ENCODE results near the gene INPP5D.
"Not testable (repeated sequence)": the region's sequence is repeated elsewhere in the genome, so short reads cannot be mapped to it uniquely, and the experiment has no call there.

The INPP5D gene

DNA sequence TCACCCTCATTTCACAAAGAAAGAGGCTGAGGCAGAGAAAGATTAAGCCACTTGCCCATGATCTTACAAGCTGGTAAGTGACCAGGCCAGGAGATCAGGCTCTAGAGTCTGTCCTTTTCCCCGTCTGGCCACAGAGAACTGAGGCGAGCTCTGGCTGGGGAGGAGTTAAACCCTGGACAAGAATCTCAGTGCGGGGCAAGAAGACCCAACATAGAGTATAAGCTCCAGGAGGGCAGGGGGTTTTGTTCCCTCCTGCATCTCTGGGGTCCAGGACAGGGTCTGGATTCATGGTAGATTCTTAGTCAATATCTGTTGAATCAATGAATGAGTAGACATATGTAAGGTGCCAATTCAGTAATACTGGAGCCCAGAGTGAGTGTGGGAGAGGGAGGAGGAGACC, 12.9 kb upstream of the INPP5D start:
- Mint-ChIP-seq H3K27me3 (ENCODE audit: low read depth) (peaks cover 24% of the 10 kb centered on the region), H3K4me3 (no peak overlapping the region), H3K4me1 (peaks cover 29% of the 10 kb centered on the region), H3K36me3 (ENCODE audit: low read depth) (no peaks in the 10 kb centered on the region), H3K27ac (no peak overlapping the region), H3K9me3 (no peaks in the 10 kb centered on the region)
- TF ChIP-seq, protein P1, sequence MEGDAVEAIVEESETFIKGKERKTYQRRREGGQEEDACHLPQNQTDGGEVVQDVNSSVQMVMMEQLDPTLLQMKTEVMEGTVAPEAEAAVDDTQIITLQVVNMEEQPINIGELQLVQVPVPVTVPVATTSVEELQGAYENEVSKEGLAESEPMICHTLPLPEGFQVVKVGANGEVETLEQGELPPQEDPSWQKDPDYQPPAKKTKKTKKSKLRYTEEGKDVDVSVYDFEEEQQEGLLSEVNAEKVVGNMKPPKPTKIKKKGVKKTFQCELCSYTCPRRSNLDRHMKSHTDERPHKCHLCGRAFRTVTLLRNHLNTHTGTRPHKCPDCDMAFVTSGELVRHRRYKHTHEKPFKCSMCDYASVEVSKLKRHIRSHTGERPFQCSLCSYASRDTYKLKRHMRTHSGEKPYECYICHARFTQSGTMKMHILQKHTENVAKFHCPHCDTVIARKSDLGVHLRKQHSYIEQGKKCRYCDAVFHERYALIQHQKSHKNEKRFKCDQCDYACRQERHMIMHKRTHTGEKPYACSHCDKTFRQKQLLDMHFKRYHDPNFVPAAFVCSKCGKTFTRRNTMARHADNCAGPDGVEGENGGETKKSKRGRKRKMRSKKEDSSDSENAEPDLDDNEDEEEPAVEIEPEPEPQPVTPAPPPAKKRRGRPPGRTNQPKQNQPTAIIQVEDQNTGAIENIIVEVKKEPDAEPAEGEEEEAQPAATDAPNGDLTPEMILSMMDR (IDR thresholded peaks at IDR 0.05; ENCODE audit: unreplicated experiment in 3 of 3) = no peak

DNA sequence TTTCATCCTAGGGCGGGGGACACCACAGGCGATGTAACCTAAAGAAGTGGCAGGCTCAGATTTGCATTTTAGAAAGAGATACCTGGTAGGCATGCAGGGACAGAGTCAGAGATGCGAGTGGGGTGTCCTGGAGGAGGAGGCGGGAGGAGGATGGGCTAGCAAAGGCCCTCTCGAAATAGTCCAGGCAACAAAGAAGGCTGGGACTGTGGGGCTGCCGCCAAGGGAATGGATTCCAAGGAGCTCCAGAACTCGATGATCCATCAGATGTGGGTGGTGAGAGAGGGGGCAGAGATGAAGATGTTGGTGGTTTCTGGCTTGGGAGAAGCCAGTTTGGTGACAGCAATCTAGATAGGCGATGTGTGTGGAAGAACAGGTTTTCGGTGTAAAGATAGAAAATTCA, 12.5 kb upstream of the INPP5D start:
- Mint-ChIP-seq H3K36me3 (ENCODE audit: low read depth) (no peaks in the 10 kb centered on the region), H3K9me3 (no peaks in the 10 kb centered on the region), H3K27me3 (ENCODE audit: low read depth) (peaks cover 26% of the 10 kb centered on the region), H3K4me1 (peaks cover 29% of the 10 kb centered on the region), H3K4me3 (no peak overlapping the region), H3K27ac (peak overlapping the region in 1 of 3 experiments; percentile 1)
- TF ChIP-seq, protein P1 (IDR thresholded peaks at IDR 0.05; ENCODE audit: unreplicated experiment in 3 of 3) = no peak

DNA sequence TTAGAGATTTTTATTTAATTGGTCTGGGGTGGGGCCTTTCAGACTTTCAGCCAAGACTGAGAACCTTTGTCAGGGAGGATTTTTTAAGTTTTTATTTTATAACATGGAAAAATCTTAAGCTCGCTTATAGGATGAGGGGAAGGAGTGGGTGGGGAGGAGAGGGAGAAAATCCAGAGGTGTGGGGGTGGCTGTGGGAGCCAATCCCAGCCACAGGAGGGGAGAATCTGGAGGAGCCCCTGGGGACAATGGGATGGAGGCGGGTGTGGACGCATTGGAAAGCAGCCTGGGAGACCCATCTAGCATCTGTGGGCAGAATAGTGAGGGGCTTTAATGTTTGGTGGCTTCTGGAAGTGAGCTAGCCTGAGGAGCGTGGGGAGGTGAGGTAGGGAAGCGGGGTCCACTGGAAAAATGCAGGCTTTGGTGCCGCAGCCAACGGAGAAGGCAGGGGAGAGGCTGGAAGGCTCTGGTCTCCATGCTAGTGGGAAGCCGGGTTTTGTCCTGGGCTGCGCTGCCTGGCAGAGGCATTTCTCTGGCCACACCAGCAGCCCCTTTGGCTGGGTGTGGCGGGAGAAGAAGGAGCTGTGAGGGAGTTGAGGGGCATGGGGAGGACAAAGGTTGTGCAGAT, 11.5 kb upstream of the INPP5D start:
- peak overlapping the region in 1 of 3 experiments; percentile 48 for H3K27ac Mint-ChIP-seq
- TF ChIP-seq, protein P1 (IDR thresholded peaks at IDR 0.05; ENCODE audit: unreplicated experiment in 3 of 3) = no peak
- H3K4me1 Mint-ChIP-seq = peaks cover 26% of the 10 kb centered on the region
- H3K36me3 Mint-ChIP-seq (ENCODE audit: low read depth) = no peaks in the 10 kb centered on the region
- H3K4me3 Mint-ChIP-seq = no peak overlapping the region
- H3K27me3 Mint-ChIP-seq (ENCODE audit: low read depth) = peaks cover 26% of the 10 kb centered on the region
- no peaks in the 10 kb centered on the region for H3K9me3 Mint-ChIP-seq

DNA sequence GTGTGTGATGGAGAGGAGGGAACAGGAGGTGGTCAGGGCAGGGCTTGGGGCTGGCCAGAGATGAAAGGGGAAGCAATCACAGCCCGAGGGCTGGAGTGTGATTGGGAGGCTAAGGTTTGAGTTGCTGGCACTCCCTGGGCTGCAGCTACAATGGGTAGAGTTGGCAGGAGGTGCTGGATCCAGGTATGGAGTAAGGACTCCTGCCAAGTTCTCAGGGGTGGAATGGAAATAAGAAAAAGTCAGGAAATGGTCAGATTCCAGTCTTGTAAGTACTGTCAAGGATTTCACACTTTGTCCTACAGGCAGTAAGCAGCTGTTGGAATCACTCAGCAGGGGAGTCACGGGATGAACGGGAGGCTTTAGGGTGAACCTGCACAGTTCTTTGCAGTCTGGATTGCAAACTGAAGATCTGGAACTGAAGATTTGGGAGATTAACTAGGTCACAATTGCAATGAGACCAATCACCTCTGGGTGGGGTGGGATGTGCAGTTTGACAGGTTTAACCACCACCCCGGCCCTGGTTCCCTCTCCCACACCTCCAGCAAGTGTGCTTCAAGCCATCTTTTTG, 10.9 kb upstream of the INPP5D start:
- Mint-ChIP-seq H3K9me3 (no peaks in the 10 kb centered on the region), H3K4me1 (peaks cover 21% of the 10 kb centered on the region), H3K27me3 (ENCODE audit: low read depth) (peaks cover 30% of the 10 kb centered on the region), H3K4me3 (no peak overlapping the region), H3K27ac (peak overlapping the region in 2 of 3 experiments; percentile 16 to 48), H3K36me3 (ENCODE audit: low read depth) (no peaks in the 10 kb centered on the region)
- TF ChIP-seq, protein P1 (IDR thresholded peaks at IDR 0.05; ENCODE audit: unreplicated experiment in 3 of 3) = no peak

DNA sequence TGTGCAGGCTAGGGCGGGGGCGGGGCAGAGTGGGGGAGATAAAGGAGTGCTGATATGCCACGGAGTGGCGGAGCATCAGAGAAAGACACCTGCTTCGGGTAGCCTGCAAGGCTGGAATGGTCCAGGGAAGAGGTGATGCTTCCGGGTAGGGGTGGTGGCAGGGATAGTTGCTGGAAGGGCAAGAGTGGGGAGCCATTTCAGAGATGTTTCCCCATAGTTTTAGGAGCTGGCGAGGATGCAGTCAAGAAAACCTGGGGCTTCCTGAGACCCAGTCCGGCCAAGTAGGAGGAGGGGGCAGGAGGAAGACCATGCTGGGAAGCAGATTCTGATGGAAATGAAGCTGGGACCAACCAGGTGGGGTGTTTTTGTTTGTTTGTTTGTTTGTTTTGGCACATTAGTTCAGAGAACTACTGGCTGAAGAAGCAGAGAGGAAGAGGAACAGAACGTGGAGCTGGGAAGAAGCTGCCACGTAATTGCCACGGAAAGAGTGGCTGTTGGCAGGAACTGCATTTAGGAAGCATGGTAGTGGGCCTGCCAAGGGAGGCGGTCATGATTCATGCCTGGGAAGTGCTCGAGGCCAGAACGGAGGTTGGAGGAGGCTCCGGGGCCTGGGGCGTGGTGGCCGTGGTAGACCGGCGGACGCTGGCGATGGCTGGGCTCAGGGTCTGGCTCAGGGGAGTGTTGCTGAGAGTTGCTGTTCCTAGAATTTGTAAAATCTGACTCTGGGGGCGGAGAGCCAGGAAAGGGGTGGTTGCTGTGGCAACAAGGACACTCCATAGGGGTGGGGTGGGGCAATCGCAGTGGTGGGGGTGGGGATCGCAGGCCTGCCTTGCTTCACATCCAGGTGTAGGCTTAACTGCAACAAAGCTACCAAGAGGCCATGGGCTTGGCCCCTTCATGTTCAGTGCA, 8.6 kb upstream of the INPP5D start:
- H3K9me3 Mint-ChIP-seq = no peaks in the 10 kb centered on the region
- no peaks in the 10 kb centered on the region for H3K36me3 Mint-ChIP-seq (ENCODE audit: low read depth)
- peaks cover 35% of the 10 kb centered on the region for H3K27me3 Mint-ChIP-seq (ENCODE audit: low read depth)
- no peak overlapping the region for H3K27ac Mint-ChIP-seq
- peaks cover 21% of the 10 kb centered on the region for H3K4me1 Mint-ChIP-seq
- H3K4me3 Mint-ChIP-seq = no peak overlapping the region
- TF ChIP-seq, protein P1 (IDR thresholded peaks at IDR 0.05; ENCODE audit: unreplicated experiment in 3 of 3) = no peak

DNA sequence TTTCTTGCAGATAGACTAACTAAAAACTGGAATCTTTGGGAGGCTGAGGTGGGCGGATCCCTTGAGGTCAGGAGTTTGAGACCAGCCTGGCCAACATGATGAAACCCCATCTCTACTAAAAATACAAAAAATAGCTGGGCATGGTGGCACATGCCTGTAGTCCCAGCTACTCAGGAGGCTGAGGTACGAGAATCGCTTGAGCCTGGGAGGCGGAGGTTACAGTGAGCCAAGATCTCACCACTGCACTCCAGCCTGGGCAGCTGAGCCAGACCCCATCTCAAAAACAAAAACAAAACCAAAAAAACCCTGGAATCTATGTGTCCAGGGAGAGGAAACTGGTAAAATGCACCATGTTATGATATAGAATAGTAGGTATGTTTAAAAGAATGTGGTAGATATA, 7.6 kb upstream of the INPP5D start:
- not testable (repeated sequence) for H3K9me3 Mint-ChIP-seq; H3K27ac Mint-ChIP-seq; H3K36me3 Mint-ChIP-seq (ENCODE audit: low read depth); H3K4me3 Mint-ChIP-seq
- Mint-ChIP-seq H3K4me1 (peaks cover 21% of the 10 kb centered on the region), H3K27me3 (ENCODE audit: low read depth) (peaks cover 38% of the 10 kb centered on the region)
